Esophagus squamous epithelium (tissue), 5 donors: Measurements from ENCODE around the gene AQP12B. TPM values are rescaled to one million over a fixed set of nuclear protein-coding genes. Genes with fewer than 3 reads are reported as not detected.

ENCODE experiments used
- DNase-seq: peaks from one replicate; lab custom pipeline; 2025; lab: John Stamatoyannopoulos, UW
- H3K27ac ChIP-seq, 4 donors: fragments of 200-600 bp; sonication (generic); one replicate each; pipeline ENCODE4 v1.5.1; 2016 to 2019; ENCODE audit warnings: mild to moderate bottlenecking in 1 of 4
- H3K27me3 ChIP-seq, 4 donors: fragments of 200-600 bp; sonication (generic); 1 replicate in 3 of 4; 2 replicates in 1 of 4; pipeline versions ENCODE4 v1.5.1 to v1.6.0; 2017 to 2021; ENCODE audit warnings: antibody characterized with exemption in 1 of 4
- H3K36me3 ChIP-seq, 3 donors: fragments of 200-600 bp; sonication (generic); one replicate each; pipeline ENCODE4 v1.5.1; 2016 to 2019
- H3K4me1 ChIP-seq, 3 donors: fragments of 200-600 bp; sonication (generic); one replicate each; pipeline ENCODE4 v1.5.1; 2017 to 2019
- H3K4me3 ChIP-seq, 4 donors: fragments of 200-600 bp; sonication (generic); 1 replicate in 3 of 4; 2 replicates in 1 of 4; pipeline ENCODE4 v1.5.1; 2016 to 2019; ENCODE audit warnings: mild to moderate bottlenecking in 2 of 4, moderate library complexity in 1 of 4
- H3K9me3 ChIP-seq, 3 donors: fragments of 200-600 bp; sonication (generic); one replicate each; pipeline ENCODE4 v1.5.1; 2016 to 2019
- CTCF ChIP-seq, 6 experiments: fragments of 450-650 bp in 4 of 6; fragments of 200-600 bp in 2 of 6; sonication (generic) in 2 of 6; IDR thresholded peaks; one replicate each; pipeline ENCODE4 v1.5.1; 2016 to 2019; ENCODE audit warnings: antibody characterized with exemption in 6 of 6, mild to moderate bottlenecking in 4 of 6, moderate library complexity in 4 of 6
- POLR2A ChIP-seq, 4 donors: fragments of 450-650 bp; IDR thresholded peaks; one replicate each; pipeline ENCODE4 v1.6.1; 2017; ENCODE audit warnings: antibody characterized with exemption in 4 of 4, mild to moderate bottlenecking in 4 of 4, moderate library complexity in 3 of 4
- WGBS, 2 donors: methylation state at CpG; one replicate each; pipeline ENCODE4 v1.1.5; 2018; 5-methylcytosine and 5-hydroxymethylcytosine counted together
- intact Hi-C: fragments of 100-400 bp; cut with DNase I; formaldehyde crosslinking; loops from one replicate; pipeline ENCODE4 v1.15.0; 2022
- total RNA-seq, 4 donors: library from RNA; depleted of rRNA; stranded (reverse); fragments of >200 nt; gene quantifications; one replicate each; pipeline ENCODE4 v1.1.0, GENCODE V29; 2016
- donor health status: DM: yes; HTN: yes; CAD: no.

AQP12B gene
- total RNA-seq, 4 donors from 2014 or later, result not detected

- WGBS, 2 donors, result 70 to 71% methylated on average over 9 to 10 of the region's 10 CpGs
- intact Hi-C loops, result no loop called here
- TF ChIP-seq POLR2A (IDR thresholded peaks at IDR 0.05), result no peak
- no peak for TF ChIP-seq CTCF (IDR thresholded peaks at IDR 0.05)
- peaks cover 0 to 69% (median 0%) of the 10 kb centered on the region in 4 donors for H3K27me3 ChIP-seq
- H3K36me3 ChIP-seq, result no peaks in the 10 kb centered on the region
- H3K27ac ChIP-seq, result no peak overlapping the region
- no peak for DNase-seq
- H3K4me1 ChIP-seq, result no peaks in the 10 kb centered on the region
- H3K4me3 ChIP-seq, result no peak overlapping the region
- H3K9me3 ChIP-seq, result no peaks in the 10 kb centered on the region
These were observed 26.5 kb downstream of the AQP12B start for GRCh38 chr2:240655931-240656886.

- 89 to 93% methylated on average over 1 to 2 of the region's 3 CpGs for WGBS, 2 donors
- H3K36me3 ChIP-seq, result no peaks in the 10 kb centered on the region
- TF ChIP-seq CTCF (IDR thresholded peaks at IDR 0.05), result no peak
- TF ChIP-seq POLR2A (IDR thresholded peaks at IDR 0.05), result no peak
- no peak overlapping the region for H3K27ac ChIP-seq
- H3K9me3 ChIP-seq, result no peaks in the 10 kb centered on the region
- intact Hi-C loops, result no loop called here
- H3K4me1 ChIP-seq, result no peaks in the 10 kb centered on the region
- DNase-seq, result no peak
- peaks cover 0 to 97% (median 0%) of the 10 kb centered on the region in 4 donors for H3K27me3 ChIP-seq
- no peak overlapping the region for H3K4me3 ChIP-seq
These were observed 31.5 kb downstream of the AQP12B start for GRCh38 chr2:240651185-240651584.

GRCh38 chr2:240650254-240650965 is 32.3 kb downstream of the AQP12B start:
- no peak for DNase-seq

GRCh38 chr2:240649331-240649730 is 33.4 kb downstream of the AQP12B start:
- Histone ChIP-seq H3K9me3 (no peaks in the 10 kb centered on the region), H3K27me3 (peaks cover 0 to 97% (median 0%) of the 10 kb centered on the region in 4 donors), H3K36me3 (no peaks in the 10 kb centered on the region), H3K27ac (no peak overlapping the region), H3K4me3 (no peak overlapping the region), H3K4me1 (no peaks in the 10 kb centered on the region)
- TF ChIP-seq POLR2A (IDR thresholded peaks at IDR 0.05), result no peak
- no peak for TF ChIP-seq CTCF (IDR thresholded peaks at IDR 0.05)
- 64% methylated on average over 6 of the region's 7 CpGs for WGBS, 2 donors
- intact Hi-C loops, result no loop called here
- no peak for DNase-seq

More at GRCh38 chr2:240650254-240650965, 32.3 kb downstream of the AQP12B start:
- intact Hi-C loops, result no loop called here
- no peak for TF ChIP-seq POLR2A (IDR thresholded peaks at IDR 0.05)
- no peak for TF ChIP-seq CTCF (IDR thresholded peaks at IDR 0.05)
- H3K4me1 ChIP-seq, result no peaks in the 10 kb centered on the region
- H3K36me3 ChIP-seq, result no peaks in the 10 kb centered on the region
- no peak overlapping the region for H3K27ac ChIP-seq
- WGBS, 2 donors, result 88 to 91% methylated on average over 9 to 12 of the region's 13 CpGs
- H3K27me3 ChIP-seq, result peaks cover 0 to 97% (median 0%) of the 10 kb centered on the region in 4 donors
- H3K4me3 ChIP-seq, result no peak overlapping the region
- H3K9me3 ChIP-seq, result no peaks in the 10 kb centered on the region
